HG03108 (cell line): Measurements from ENCODE around the gene HMHB1.

ENCODE experiments used
- ATAC-seq: cut with Tn5 transposase; IDR thresholded peaks from one replicate; pipeline ENCODE4 v1.9.1; 2021; ENCODE audit warnings: moderate library complexity; ENCODE audit not compliant: unreplicated experiment

The HMHB1 gene

DNA sequence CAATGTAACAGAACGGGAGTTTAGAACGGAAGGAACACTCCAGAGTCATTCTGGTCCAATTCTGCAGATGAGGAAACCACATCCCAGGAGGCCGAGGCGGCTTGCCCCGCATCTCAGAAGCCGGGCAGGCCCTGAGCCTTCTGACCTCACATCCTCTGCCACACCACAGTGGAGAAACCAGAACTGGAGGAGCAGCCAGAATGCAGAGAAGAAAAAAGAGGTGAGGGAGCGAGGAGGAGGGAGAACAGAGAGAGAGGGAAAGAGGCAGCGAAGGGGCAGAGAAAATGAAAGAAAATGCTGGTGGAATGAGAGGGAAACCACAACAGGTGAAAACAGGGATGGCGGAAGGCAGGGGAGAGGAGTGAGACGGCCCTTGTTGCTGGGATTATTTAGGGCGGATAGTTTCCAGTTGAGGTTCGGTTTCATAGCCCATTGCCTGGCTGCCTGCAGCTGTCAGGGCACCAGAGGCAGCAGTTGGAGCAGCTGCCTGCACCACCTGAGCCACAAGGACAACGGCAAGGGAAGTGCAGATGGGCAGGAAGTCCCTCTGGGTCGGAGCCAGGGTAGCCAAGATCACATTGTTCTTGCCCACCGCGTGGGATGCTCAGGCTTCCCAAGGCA lies at the start of gene HMHB1:
Gene HMHB1, plus strand, starts transcription at position 77 of the 621 bp plus-strand sequence.
- ATAC-seq = peak; percentile 60

DNA sequence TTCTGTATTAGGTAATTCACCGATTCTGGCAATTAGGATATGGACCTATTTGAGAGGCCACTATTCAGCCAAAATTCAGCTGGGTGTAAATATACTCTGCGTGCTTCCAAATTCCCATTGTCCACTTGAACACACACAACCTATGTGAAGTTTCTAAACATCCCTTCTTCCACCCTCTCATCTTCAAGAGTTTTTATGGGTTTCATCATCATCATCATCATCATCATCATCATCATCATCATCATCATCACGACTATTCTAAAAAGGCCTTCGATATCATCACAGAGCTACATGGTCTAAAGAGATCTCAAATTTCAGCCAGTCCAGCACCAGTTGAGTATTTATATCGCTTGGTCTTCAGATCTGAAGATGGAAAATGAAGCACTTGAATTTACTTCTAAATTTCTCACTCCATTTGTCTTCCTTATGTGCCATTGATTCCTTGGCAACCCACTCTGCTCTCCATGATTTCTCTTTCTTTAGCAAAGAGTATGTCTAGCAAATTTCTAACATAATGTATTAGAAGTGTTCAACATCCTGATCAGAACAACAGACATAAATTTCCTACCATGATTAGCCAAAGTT lies 49.2 kb upstream of the HMHB1 start:
- ATAC-seq = no peak

DNA sequence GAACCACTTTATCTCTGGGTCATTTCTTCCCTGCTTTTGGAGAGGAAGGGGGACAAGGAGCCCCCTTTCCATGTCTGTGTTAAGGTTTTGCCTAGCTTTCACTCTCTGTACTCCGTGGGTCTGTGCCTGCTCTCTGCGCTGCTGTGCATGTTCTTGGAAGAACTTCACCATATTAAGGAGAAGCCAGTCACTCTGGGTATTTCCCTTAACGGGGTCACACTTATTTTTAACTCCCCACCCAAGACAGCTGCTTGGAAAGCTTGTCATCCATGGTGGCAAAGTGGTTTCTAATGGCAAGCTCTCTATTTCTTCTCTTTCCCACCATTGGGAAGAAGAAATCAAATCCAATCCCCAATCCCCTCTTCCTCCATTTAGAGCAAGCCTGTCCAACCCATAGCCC lies 44.8 kb upstream of the HMHB1 start:
- ATAC-seq = no peak

DNA sequence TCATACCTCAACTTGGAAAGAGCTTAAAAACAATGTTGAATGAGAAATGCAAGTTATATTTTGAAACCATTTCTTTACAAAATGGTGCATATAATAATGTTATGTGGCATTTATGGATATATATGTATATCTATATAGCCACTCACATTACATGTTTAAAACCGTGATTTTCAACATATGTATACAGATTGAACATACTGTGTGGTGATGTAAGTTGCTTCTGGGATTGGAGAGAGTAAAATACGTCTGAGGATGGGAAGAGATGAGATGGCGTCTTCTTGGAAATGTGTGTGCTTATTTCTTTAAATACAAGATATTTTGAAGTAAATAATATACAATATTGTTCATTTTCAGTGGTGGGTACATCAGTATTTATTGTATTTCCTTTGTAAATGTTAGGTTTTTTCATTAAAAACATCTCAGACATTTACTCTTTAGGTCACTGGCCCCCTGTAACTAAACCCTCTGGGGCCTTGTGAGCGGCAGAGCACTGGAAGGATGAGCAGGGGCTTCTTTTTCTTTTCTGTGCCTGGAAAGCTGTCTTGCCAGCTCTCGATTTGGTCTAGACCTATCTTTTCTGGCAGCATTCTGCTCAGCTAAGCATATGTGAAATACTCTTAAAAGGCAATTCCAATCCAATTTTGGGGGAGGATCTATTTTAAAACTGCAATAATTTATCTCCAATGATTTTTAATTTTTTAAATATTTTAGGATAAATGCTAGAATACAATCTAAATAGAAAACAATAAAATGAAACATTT lies 42.8 kb upstream of the HMHB1 start:
- ATAC-seq = no peak

DNA sequence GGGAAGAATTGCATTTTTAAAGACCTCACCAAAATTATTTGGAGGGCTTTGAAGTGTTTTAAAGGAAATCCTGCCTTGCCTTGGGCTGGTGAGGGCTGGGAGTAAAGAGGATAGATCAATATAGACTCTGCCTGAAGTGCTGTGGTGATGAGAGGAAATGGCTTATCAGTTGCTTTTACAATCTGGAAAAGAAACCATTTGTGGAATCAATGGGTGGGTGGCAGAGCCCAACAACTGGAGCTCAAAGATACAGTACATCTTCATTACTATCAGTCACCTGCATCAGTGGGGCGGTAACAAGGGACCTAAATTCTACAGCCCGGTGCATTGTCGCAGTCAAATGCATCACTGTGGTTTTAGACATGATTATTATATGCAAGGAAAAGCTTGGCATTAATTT lies 41.5 kb upstream of the HMHB1 start:
- no peak for ATAC-seq

DNA sequence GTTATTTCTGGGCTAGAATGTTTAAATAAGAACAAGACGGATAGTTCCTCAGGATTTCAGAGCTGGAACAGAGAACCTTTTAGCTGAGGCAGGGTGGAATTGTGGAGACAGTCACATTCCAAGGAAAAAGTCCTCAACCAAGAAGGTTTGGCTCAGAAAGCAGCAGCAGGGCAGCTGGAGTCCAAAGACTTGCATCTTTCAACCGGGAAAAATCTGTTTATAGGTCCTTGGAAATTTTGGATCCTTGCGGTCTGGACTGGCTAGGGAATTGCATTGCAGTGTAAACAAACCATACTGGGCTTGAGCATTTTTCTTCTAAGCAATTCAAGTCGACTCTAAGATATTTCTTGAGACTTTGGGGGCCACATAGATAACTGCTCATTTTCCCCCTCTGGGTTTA lies 40.8 kb upstream of the HMHB1 start:
- no peak for ATAC-seq

DNA sequence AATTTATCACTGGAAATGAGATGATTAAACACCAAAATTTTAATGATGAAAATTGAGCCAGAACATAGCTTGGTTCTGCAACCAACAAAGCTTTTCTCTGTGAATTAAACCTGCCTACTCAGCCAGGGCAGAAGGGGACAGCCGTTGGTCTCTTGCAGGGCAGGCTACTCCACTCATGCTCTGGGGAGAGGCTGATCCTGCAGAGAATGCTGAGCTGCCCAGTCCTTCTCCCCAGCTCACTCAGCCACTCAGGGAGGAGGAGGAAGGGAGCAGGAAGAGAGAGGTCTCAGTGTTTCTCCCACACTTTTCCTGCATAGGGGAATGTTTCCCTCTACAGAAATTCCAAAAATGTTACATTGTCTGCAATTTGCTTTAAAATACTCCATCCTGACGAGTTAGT lies 40.4 kb upstream of the HMHB1 start:
- no peak for ATAC-seq

DNA sequence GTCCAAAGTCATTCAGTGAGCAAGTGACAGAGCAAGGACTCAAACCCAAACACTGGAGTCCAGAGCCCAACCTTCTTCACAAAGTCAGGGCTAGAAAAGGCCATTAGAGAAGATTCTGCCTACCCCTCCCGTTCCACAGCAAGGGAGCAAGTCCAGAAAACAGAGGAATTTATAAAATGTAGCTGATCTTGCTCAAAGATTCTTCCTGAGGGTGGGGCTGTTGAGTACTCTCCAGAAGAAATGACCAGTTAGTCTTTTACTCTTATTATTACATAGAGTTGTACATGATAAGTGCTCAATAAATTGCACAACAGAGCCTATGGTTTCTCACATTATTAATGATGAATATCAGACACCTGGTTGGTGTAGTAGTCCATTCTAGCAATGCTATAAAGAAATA lies 39.3 kb upstream of the HMHB1 start:
- ATAC-seq = no peak

DNA sequence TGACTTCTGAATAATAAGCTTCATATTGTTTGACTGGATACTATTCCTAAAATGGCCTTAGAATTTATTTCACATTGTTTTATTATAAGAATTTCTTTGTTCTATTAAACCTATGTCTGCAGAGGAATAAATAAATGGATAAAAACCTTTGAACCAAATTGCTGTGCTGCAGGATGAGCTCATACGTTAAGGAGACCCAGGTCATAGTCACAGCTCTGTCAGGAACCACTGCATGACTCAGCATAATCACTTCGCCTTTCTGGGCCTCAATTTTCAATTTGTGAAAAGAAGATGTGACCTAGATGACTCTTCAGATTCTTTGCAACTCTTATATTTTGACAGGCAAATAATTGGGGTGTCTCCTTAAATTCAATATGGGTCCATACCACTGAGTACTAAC lies 36.7 kb upstream of the HMHB1 start:
- no peak for ATAC-seq

DNA sequence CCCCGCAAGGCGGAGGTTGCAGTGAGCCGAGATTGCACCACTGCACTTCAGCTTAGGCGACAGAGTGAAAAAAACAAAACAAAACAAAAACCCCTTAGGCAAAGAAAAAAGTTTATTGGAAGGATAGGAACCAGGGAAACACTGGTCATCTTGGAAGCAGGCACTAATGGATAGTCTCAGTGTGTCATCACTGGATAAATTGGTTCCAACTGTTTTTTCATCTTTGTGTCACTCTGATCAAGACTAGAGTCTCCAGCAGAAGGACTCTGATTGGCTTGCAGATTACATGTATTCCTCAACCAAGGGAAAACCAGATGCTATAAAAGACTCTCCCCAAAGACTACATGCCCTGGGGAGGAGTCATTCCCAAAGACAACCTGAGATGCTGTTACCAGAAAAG lies 35.0 kb upstream of the HMHB1 start:
- ATAC-seq = no peak

DNA sequence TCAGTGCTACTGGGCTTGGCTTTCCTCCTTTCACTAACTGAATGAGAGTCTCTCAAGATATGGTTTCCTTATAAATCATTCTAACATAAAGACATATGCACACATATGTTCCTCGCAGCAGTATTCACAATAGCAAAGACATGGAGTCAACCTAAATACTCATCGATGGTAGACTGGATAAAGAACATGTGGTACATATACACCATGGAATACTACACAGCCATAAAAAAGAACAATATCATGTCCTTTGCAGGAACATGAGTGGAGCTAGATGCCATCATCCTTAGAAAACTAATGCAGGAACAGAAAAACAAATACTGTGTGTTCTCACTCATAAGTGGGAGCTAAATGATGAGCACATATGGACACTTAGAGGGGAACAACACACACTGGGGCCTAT lies 32.5 kb upstream of the HMHB1 start:
- ATAC-seq = no peak

DNA sequence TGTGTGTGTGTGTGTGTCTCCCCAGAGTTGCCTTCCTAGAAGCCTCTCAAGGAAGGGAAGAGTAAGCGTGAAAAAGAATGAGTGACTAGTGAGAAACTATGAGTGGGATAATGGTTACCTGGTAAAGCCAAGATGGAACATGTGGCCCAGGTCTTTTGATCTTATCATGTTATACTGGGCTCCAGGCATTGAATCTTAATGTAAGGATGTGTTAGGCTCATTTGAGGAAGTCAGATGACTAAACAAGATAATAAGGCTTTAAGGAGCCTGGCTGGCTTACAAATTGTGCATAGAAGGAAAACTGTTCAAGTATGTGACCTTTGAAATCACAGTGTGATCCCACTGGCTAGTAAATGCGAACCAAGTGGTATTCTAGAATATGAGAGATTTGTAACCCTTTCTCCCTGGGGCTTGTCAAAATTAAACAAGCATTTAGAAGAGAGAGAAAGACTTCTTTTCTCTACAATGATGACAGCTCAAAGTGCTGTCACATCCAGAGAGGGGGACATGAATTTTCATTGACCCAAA lies 29.9 kb upstream of the HMHB1 start:
- ATAC-seq = no peak

DNA sequence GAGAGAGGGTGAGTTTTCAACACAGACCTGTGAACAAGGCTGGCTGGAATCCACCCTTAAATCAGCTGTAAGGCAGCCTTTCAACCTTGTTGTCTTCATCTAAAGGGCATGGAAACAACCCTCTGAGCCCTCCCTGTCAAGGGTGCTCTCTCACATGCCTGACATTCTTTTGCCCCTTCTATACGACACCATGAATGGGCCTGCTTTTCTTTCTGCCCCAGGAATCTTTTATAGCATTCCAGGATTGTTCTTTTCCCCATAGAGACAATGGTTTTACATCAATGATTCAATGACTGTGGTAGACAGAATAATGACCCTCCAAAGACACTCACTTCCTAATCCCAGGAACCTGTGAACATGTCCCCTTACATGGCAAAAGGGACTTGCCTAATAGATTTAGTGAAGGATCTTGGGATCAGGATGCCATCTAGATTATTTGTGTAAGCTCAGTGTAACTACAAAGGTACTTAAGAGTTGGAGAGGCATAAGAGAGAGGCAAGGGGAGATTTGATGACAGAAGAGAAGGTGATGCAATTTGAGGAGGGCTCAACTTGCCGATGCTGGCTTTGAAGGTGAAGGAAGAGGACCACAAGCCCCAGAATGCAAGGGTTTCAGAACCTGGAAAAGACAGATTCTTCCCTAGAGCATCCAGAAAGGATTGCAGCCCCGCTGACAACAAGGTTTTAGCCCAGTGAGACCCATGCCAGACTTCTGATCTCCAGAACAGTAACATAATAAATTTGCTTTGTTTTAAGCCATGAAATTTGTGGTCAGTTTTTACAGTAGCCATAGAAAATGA lies 29.2 kb upstream of the HMHB1 start:
- no peak for ATAC-seq

DNA sequence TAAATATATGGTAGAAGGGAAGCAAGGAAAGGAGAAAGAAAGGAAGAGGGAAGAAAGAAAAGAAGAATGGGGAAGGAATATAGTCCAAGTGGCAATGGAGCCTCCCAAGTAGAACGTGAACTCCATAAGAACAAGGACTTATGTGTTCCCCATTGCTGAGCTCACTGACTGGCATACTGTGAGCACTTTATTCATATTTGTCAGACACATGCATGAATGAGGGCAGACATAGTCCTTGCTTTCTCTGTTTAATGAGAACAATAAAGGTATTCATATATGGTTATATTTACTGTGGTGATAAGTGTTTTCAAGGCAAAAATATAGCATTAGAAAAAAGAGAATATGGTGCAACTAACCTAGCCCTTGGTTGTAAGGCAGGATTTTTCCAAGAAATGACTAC lies 23.6 kb upstream of the HMHB1 start:
- no peak for ATAC-seq

DNA sequence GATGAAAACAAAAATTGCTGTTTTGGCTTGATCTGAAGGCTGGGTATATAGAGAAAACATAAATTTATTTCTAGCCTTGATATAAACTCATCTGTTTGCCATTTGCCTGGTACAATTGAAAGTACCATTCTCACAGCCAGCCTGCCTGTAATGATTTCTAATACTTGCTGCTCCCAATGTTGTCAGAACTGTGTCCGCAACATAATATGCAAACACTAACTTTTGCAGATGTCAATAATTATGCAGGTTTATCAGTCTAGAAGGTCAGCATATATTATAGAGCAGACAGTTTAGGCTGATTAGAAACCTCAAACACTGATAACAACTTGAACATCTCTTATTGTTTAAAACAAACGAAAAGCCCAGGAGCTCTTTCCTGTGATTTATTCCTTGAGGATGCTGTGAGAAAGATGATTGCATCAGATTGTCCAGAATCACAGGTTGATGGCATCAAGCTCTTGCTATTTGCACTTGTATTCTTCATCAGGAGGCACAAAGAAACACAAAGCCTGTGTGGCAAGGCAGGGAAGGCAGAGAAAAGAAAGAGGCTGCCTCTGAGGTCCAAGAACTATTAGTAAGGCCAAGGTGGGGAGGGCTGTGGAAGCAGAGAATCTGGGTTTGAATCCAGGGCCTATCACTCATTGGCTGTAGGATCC lies 21.4 kb upstream of the HMHB1 start:
- no peak for ATAC-seq

DNA sequence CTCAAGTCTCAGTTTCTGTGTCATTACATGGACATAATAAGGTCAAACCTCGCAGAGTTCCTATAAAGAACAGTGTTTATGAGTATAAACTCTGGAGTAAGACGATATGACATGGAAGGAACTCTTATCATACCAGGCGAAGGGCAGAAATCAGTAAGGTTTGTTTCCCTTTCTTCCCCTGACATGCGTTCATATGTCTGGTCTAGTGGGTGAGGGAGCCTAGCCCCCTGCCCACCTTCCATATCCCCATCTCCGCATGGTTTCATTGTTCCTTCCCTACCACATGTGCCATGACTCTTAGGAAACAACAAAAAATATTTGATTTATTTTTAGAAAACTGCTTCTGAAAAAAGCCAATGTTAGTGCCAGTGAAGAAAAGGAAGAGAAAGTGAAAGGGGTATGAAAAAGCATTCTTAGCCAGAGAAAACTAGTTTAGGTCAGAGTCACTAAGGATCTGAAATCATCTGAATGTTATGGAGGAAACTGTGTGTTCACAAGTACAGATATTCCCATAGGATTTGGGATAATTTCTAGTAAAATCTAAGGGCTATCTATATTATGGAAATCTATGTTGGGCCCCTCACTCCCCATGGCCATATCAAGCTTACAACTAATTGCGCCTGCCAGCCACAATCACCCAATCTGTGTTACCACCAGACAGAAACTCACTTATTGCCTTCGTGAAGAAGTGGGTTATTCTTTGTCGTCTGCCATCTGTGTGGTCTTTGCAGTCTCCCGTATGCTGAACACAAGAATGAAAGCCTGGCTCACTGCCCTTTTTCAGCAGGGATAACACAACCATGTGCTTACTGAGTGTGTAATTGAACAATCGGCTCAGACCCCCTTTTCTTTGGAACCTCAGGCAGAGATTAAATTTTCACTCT lies 19.9 kb upstream of the HMHB1 start:
- ATAC-seq = peak; percentile 39

DNA sequence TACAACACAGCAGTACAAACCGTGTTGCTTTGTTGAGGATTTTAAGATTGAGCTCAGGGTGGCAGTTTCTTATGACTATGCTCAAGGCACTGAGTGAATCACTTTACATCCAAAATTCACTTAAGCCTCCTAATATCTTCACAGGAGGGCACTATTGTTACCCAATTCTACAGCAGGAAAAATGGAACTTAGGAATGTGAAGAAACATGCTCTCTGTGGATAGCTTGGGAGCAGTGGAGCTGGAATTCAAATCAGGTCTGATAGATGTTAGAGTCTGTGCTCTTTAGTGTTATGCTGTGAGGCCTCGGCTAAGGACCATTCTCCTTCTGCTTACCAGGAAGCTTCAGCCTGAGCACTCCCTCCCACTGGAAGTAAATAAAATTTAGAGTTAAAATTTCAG lies 18.7 kb upstream of the HMHB1 start:
- no peak for ATAC-seq

DNA sequence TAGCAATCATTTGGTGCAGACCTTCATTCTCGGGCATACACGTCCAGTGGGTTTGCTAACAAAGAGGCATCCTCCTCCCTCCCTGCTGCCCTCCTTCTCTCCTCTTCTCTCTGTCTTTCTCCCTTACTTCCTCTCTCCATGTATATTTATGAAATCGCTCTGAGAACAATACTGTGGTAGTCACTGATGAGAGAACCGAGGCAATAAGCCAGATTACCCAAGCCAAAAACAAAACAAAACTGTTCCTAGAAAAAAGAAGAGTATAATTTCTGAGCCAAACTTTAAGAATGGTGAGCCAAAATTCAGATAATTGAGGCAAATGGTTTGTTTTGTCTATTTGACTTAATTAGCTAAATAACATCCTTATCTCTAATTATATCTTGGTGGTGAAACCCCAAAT lies 15.8 kb upstream of the HMHB1 start:
- no peak for ATAC-seq

DNA sequence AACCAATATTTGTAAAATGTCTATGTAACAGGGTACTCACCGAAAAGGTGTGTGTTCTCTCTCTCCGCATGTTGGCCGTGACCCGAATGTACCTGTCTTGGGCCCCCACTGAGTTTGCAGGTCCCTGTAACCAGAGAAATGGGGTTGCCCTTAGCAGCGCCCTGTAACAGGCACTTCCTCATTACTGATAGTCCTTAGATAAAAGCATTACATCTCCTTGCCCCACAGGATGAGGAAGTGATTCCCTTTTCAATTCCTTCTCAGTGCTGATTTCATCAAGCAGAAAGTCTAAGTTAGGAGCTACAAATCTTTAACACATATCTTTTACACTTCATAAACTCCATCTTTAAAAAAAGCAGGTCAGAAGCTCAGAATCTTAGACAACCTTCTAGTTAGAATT lies 15.2 kb upstream of the HMHB1 start:
- ATAC-seq = no peak

DNA sequence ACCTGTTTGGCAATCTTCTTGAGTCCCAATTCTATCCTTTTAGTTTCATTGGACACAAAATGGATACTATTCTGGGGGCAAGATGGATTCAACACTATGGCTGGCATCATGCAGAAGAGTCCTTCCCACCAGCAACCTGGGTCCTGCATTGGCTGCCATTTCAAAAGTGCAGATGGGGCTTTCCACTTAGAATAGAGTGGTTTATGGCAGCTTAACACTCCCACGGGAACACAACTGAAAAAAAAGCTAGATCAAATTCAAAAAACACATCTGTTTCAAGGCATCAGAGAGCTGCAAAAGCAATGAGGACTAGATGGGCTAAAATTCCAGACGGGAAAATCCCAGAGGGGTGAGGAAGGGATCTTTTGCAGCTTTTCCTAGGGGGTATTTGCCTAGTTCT lies 11.2 kb upstream of the HMHB1 start:
- ATAC-seq = no peak
